ENCODE measurements around the gene DICER1.
"Not testable (repeated sequence)": the region's sequence is repeated elsewhere in the genome, so short reads cannot be mapped to it uniquely, and the experiment has no call there.

Gene DICER1

DNA sequence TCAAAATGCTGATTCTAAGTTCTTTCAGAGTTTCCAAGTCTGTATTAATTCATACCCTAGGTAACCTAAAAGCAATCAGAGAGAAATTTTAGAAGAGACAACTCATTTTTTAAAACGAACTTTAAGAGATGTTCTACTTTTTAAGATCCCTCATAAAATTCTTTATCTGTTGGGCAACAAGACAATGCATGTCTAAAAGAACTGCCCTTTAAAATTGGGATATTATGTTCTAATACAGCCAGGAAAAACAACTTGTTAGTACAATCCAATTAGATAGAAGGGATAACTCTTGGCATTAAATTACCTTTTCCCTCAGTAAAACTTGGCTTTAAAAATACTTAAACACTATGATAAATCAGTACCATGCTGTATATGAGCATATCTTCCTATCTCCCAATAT lies 15.6 kb downstream of the DICER1 start:
- Histone ChIP-seq H4K20me1 (ENCODE audit: insufficient read depth, low read length) (peaks cover 48% of the 10 kb centered on the region), H3K27me3 (ENCODE audit: insufficient read depth, low read length, poor library complexity) (no peaks in the 10 kb centered on the region), H3K9ac (ENCODE audit: low read depth, low read length) (no peak overlapping the region), H3K79me2 (ENCODE audit: insufficient read depth, low read length) (peaks cover 98% of the 10 kb centered on the region), H3K36me3 (ENCODE audit: insufficient read depth, low read length) (peaks cover 31% of the 10 kb centered on the region), H3K4me2 (ENCODE audit: insufficient read depth, low read length) (no peak overlapping the region), H3K27ac (ENCODE audit: low read length) (no peak overlapping the region), H3K9me3 (ENCODE audit: insufficient read depth, low read length, severe bottlenecking) (peaks cover 12% of the 10 kb centered on the region), H2AFZ (ENCODE audit: low read depth, low read length) (no peak overlapping the region), H3K4me1 (ENCODE audit: insufficient read depth, low read length) (peaks cover 2% of the 10 kb centered on the region; the same call in 1 of the 2 replicates), H3K4me3 (ENCODE audit: low read depth in 1 of 2, low read length in 2 of 2) (no peak overlapping the region)
- TF ChIP-seq EZH2 (IDR thresholded peaks at IDR 0.05; ENCODE audit: borderline replicate concordance, low read depth, low read length, severe bottlenecking) = no peak
- TF ChIP-seq, protein P1, sequence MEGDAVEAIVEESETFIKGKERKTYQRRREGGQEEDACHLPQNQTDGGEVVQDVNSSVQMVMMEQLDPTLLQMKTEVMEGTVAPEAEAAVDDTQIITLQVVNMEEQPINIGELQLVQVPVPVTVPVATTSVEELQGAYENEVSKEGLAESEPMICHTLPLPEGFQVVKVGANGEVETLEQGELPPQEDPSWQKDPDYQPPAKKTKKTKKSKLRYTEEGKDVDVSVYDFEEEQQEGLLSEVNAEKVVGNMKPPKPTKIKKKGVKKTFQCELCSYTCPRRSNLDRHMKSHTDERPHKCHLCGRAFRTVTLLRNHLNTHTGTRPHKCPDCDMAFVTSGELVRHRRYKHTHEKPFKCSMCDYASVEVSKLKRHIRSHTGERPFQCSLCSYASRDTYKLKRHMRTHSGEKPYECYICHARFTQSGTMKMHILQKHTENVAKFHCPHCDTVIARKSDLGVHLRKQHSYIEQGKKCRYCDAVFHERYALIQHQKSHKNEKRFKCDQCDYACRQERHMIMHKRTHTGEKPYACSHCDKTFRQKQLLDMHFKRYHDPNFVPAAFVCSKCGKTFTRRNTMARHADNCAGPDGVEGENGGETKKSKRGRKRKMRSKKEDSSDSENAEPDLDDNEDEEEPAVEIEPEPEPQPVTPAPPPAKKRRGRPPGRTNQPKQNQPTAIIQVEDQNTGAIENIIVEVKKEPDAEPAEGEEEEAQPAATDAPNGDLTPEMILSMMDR (IDR thresholded peaks at IDR 0.05; ENCODE audit: borderline replicate concordance, extremely low read depth, low read length, poor library complexity, severe bottlenecking) = no peak
- DNase-seq (no peak), ATAC-seq (ENCODE audit: insufficient read depth, low read depth) (no peak)

DNA sequence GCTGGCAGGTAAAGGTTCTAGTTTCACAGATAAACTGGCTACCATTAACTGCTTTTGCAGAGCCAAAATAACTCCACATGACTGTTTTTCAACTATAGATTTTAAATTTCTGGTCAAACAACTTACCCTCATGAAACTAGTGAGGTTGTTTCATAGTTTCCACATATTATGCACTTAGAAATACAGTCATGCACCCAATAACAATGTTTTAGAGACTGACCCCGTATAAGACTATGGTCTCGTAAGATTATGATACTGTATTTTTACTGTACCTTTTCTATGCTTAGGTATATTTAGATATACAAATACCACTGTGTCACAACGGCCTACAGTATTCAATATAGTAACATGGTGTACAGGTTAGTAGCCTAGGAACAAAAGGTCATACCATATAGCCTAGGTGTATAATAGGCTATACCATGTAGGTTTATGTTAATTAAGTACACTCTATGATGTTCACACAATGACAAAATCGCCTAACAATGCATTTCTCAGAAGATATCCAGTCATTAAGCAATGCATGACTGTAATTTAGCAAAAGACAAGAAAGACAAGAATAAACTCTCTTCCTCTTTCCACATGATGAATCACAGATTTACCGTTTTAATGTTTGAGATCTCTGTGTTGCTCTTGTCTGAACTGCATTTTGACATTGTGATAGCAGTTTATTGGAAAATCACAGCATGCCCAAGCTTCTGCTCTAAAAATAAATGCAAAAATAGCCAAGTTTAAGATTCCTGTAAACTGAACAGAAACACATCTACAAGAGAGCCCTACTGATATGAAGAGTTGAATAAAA lies 17.1 kb downstream of the DICER1 start:
- no peak for DNase-seq
- peaks cover 37% of the 10 kb centered on the region for H3K36me3 ChIP-seq (ENCODE audit: insufficient read depth, low read length)
- H3K27me3 ChIP-seq (ENCODE audit: insufficient read depth, low read length, poor library complexity) = no peaks in the 10 kb centered on the region
- TF ChIP-seq EZH2 (IDR thresholded peaks at IDR 0.05; ENCODE audit: borderline replicate concordance, low read depth, low read length, severe bottlenecking) = no peak
- TF ChIP-seq, protein P1 (IDR thresholded peaks at IDR 0.05; ENCODE audit: borderline replicate concordance, extremely low read depth, low read length, poor library complexity, severe bottlenecking) = no peak
- H4K20me1 ChIP-seq (ENCODE audit: insufficient read depth, low read length) = peaks cover 60% of the 10 kb centered on the region
- peaks cover 6% of the 10 kb centered on the region for H3K9me3 ChIP-seq (ENCODE audit: insufficient read depth, low read length, severe bottlenecking)
- H3K4me1 ChIP-seq (ENCODE audit: insufficient read depth, low read length) = peaks cover 2% of the 10 kb centered on the region; the same call in 1 of the 2 replicates
- ATAC-seq (ENCODE audit: insufficient read depth, low read depth) = no peak
- no peak overlapping the region for H3K4me3 ChIP-seq (ENCODE audit: low read depth in 1 of 2, low read length in 2 of 2)
- H3K27ac ChIP-seq (ENCODE audit: low read length) = no peak overlapping the region
- peaks cover 98% of the 10 kb centered on the region for H3K79me2 ChIP-seq (ENCODE audit: insufficient read depth, low read length)
- no peak overlapping the region for H2AFZ ChIP-seq (ENCODE audit: low read depth, low read length)
- H3K9ac ChIP-seq (ENCODE audit: low read depth, low read length) = no peak overlapping the region
- H3K4me2 ChIP-seq (ENCODE audit: insufficient read depth, low read length) = no peak overlapping the region

DNA sequence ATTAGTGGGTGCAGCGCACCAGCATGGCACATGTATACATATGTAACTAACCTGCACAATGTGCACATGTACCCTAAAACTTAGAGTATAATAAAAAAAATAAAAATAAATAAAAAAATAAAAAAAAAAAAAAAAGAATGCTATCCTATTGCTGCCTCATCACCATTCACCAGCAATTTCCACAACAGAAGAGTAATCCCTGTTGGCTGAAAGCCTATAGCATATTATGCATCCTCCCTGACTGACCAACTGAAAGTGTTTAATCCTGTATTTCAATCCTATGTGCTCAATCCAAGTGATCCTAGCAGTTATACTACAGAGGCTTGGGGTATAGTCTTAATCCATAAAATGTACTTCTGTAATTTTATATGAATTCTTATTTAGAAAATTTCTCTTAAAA lies 18.5 kb downstream of the DICER1 start:
- H2AFZ ChIP-seq (ENCODE audit: low read depth, low read length) = no peak overlapping the region
- ATAC-seq (ENCODE audit: insufficient read depth, low read depth) (no peak), DNase-seq (no peak)
- no peak overlapping the region for H3K27ac ChIP-seq (ENCODE audit: low read length)
- H3K9me3 ChIP-seq (ENCODE audit: insufficient read depth, low read length, severe bottlenecking) = no peaks in the 10 kb centered on the region
- no peaks in the 10 kb centered on the region for H3K27me3 ChIP-seq (ENCODE audit: insufficient read depth, low read length, poor library complexity)
- H3K4me3 ChIP-seq (ENCODE audit: low read depth in 1 of 2, low read length in 2 of 2) = no peak overlapping the region
- no peaks in the 10 kb centered on the region for H3K4me1 ChIP-seq (ENCODE audit: insufficient read depth, low read length)
- H4K20me1 ChIP-seq (ENCODE audit: insufficient read depth, low read length) = peaks cover 71% of the 10 kb centered on the region
- H3K79me2 ChIP-seq (ENCODE audit: insufficient read depth, low read length) = peaks cover 98% of the 10 kb centered on the region
- no peak overlapping the region for H3K4me2 ChIP-seq (ENCODE audit: insufficient read depth, low read length)
- peaks cover 41% of the 10 kb centered on the region for H3K36me3 ChIP-seq (ENCODE audit: insufficient read depth, low read length)
- no peak overlapping the region for H3K9ac ChIP-seq (ENCODE audit: low read depth, low read length)
- TF ChIP-seq, protein P1 (IDR thresholded peaks at IDR 0.05; ENCODE audit: borderline replicate concordance, extremely low read depth, low read length, poor library complexity, severe bottlenecking) = no peak
- no peak for TF ChIP-seq EZH2 (IDR thresholded peaks at IDR 0.05; ENCODE audit: borderline replicate concordance, low read depth, low read length, severe bottlenecking)

DNA sequence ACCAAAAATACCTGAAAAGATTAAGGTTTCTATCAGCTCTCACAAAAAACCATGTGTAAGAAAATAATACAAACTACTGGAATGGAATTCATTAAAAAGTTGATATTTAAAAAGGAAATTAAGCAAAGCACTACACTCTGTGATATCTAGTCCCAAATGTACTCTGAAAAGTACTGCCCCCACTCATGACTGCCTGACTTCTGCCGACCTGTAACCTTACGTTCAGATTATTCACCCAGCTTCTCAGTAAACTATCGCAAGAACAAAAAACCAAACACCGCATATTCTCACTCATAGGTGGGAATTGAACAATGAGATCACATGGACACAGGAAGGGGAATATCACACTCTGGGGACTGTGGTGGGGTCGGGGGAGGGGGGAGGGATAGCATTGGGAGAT lies 18.9 kb downstream of the DICER1 start:
- H3K79me2 ChIP-seq (ENCODE audit: insufficient read depth, low read length) = peaks cover 97% of the 10 kb centered on the region
- H3K4me3 ChIP-seq (ENCODE audit: low read depth in 1 of 2, low read length in 2 of 2); ATAC-seq (ENCODE audit: insufficient read depth, low read depth): not testable (repeated sequence)

More for the DNA sequence above, 18.9 kb downstream of the DICER1 start:
- H3K9ac ChIP-seq (ENCODE audit: low read depth, low read length); H3K27me3 ChIP-seq (ENCODE audit: insufficient read depth, low read length, poor library complexity); DNase-seq; H3K4me1 ChIP-seq (ENCODE audit: insufficient read depth, low read length); H2AFZ ChIP-seq (ENCODE audit: low read depth, low read length); H3K4me2 ChIP-seq (ENCODE audit: insufficient read depth, low read length); H3K27ac ChIP-seq (ENCODE audit: low read length); H3K9me3 ChIP-seq (ENCODE audit: insufficient read depth, low read length, severe bottlenecking): not testable (repeated sequence)
- peaks cover 71% of the 10 kb centered on the region for H4K20me1 ChIP-seq (ENCODE audit: insufficient read depth, low read length)
- H3K36me3 ChIP-seq (ENCODE audit: insufficient read depth, low read length) = peaks cover 43% of the 10 kb centered on the region

Data from DND-41 (cell line).